WI38 (cell line): ENCODE measurements around the gene PDE4D.

Experiments used
- H3K4me3 ChIP-seq: 2 replicates; pipeline ENCODE4 v1.5.1; 2011; ENCODE audit warnings: low read depth, mild to moderate bottlenecking, control low read depth, low read length
- CTCF ChIP-seq: IDR thresholded peaks from 2 replicates; pipeline ENCODE4 v1.5.1; 2012; ENCODE audit warnings: low read depth, mild to moderate bottlenecking, control low read depth, low read length

PDE4D gene

DNA sequence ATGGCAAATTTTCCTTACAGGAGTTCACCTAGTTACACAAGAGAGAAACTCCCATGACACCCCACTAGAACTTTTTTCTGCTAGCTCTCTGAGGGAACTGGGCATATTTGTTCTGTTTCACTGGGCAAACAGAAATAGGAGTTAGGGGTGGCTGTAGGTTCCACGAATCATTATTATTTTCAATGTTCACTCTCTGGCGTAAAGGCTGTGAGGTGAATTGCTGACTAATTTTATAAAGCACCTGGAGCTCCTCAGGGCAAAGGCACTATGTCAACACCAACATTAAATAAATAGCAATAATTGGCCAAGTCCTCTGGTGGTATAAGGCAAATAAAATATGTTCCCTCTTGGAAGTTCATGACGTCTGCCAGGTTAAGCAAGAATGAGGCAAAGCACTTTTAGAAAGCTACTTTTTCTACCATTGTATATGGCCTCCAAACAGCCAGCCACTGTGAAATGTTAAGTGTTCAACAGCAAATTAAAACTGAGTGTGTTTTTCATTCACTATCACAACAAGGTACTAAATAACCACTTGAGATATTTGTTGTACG lies 344.6 kb downstream of the PDE4D start:
- no peak for TF ChIP-seq CTCF
- H3K4me3 ChIP-seq: no peak overlapping the region

GRCh38 chr5:59547731-59548130 lies 345.8 kb downstream of the PDE4D start:
- H3K4me3 ChIP-seq: no peak overlapping the region
- no peak for TF ChIP-seq CTCF

GRCh38 chr5:59544573-59544972 lies 349.0 kb downstream of the PDE4D start:
- no peak for TF ChIP-seq CTCF
- no peak overlapping the region for H3K4me3 ChIP-seq

- no peak overlapping the region for H3K4me3 ChIP-seq
- TF ChIP-seq CTCF: no peak
These were observed 349.6 kb downstream of the PDE4D start for GRCh38 chr5:59543821-59544442.

DNA sequence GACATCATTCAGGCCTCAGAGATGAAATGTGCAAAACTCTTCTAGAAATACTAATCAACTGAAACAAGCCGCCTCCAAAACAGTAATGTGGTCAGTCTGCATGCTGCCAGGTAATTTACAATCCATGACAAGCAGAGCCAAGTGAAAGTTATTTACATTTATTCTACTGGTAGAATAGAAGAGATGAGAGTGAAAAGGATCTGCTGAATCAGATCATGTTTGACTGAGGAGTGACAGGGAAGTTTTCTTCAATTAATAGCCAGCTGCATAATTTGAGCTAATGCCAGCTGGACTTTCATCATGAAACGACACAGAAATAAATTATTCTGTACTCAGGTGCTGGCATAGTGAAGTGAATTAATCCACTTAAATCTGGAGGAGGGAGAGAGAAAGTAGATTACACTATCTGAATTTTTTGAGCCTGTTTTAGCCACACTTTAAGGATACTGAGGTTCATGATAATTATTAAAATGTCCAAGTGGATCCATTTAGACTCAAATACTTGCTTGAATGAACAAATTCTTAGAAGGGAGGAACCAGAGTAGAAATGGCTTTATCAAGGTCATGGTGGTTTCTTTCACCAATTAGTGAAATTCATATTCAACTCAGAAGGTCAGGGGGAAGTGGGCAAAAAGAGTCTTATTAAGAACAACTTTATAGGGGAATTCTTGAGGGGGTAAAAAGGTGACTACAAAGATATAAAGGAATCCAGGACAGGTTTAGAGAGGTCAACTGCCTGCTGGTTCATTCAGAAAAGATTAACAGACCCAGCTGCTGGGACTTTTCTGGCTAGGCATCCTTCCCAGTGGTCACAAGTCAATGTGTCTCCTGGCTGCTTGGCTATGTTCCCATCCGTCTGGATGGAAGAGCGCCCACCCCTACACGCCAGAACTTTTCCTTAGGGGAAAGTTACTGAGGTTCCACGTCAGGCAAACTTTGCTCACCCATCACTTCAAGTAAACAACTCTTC lies 350.4 kb downstream of the PDE4D start:
- H3K4me3 ChIP-seq: no peak overlapping the region
- TF ChIP-seq CTCF: no peak

- TF ChIP-seq CTCF: no peak
- no peak overlapping the region for H3K4me3 ChIP-seq
These were observed 351.2 kb downstream of the PDE4D start for GRCh38 chr5:59542306-59542705.

GRCh38 chr5:59540366-59540765 lies 353.2 kb downstream of the PDE4D start:
- no peak overlapping the region for H3K4me3 ChIP-seq
- TF ChIP-seq CTCF: no peak
